Progenitor cell of endocrine pancreas (in vitro differentiated cells): ENCODE data around the gene DNAH9. TPM values are rescaled to one million over a fixed set of nuclear protein-coding genes. Genes with fewer than 3 reads are reported as not detected.
"Not testable (repeated sequence)": the region's sequence is repeated elsewhere in the genome, so short reads cannot be mapped to it uniquely, and the experiment has no call there.

ENCODE experiments used
- DNase-seq: peaks from one replicate; pipeline ENCODE4 v3.0.0; 2021; ENCODE audit warnings: low spot score; ENCODE audit not compliant: unreplicated experiment
- H3K27ac Mint-ChIP-seq: 2 replicates; pipeline ENCODE4 v1.8.0; 2021; ENCODE audit warnings: mild to moderate bottlenecking, moderate library complexity, mixed read lengths
- H3K27me3 Mint-ChIP-seq: 2 replicates; pipeline ENCODE4 v1.8.0; 2021; ENCODE audit warnings: mixed read lengths
- H3K36me3 Mint-ChIP-seq: 2 replicates; pipeline ENCODE4 v1.8.0; 2022; ENCODE audit warnings: mixed read lengths; ENCODE audit not compliant: insufficient read depth
- H3K4me1 Mint-ChIP-seq: 2 replicates; pipeline ENCODE4 v1.8.0; 2021; ENCODE audit warnings: low read depth, mixed read lengths
- H3K4me3 Mint-ChIP-seq: 2 replicates; pipeline ENCODE4 v1.8.0; 2021; ENCODE audit warnings: low read depth, mild to moderate bottlenecking, moderate library complexity, mixed read lengths
- H3K9me3 Mint-ChIP-seq: 2 replicates; pipeline ENCODE4 v1.8.0; 2021; ENCODE audit warnings: low read depth, mixed read lengths
- CTCF ChIP-seq: fragments of 200-600 bp; sonication (generic); IDR thresholded peaks from one replicate; pipeline ENCODE4 v1.5.0; 2021; ENCODE audit warnings: antibody characterized with exemption, mild to moderate bottlenecking; ENCODE audit not compliant: unreplicated experiment
- total RNA-seq: library from RNA; stranded (reverse); gene quantifications from 2 replicates; pipeline ENCODE4 v1.2.1, GENCODE V29; 2021

The DNAH9 gene
- total RNA-seq, 1 donor from 2014 or later: 1.5 TPM

- H3K27me3 Mint-ChIP-seq: no peaks in the 10 kb centered on the region
- no peaks in the 10 kb centered on the region for H3K4me1 Mint-ChIP-seq
- no peak overlapping the region for H3K4me3 Mint-ChIP-seq
- peaks cover 5% of the 10 kb centered on the region for H3K36me3 Mint-ChIP-seq
- TF ChIP-seq CTCF: no peak
- DNase-seq: no peak
- H3K9me3 Mint-ChIP-seq: peaks cover 8% of the 10 kb centered on the region
- H3K27ac Mint-ChIP-seq: no peak overlapping the region
Observed at GRCh38 chr17:11950771-11951519, 352.7 kb downstream of the DNAH9 start.

- no peaks in the 10 kb centered on the region for H3K4me1 Mint-ChIP-seq
- peaks cover 8% of the 10 kb centered on the region for H3K9me3 Mint-ChIP-seq
- H3K36me3 Mint-ChIP-seq: peaks cover 5% of the 10 kb centered on the region
Observed at GRCh38 chr17:11952610-11953009, 354.3 kb downstream of the DNAH9 start.

GRCh38 chr17:11953924-11954323, 355.7 kb downstream of the DNAH9 start:
- Mint-ChIP-seq H3K4me3 (no peak overlapping the region), H3K27ac (no peak overlapping the region), H3K36me3 (peaks cover 5% of the 10 kb centered on the region), H3K27me3 (no peaks in the 10 kb centered on the region), H3K9me3 (peaks cover 8% of the 10 kb centered on the region), H3K4me1 (no peaks in the 10 kb centered on the region)
- DNase-seq: no peak
- no peak for TF ChIP-seq CTCF

More at GRCh38 chr17:11952610-11953009, 354.3 kb downstream of the DNAH9 start:
- no peak for DNase-seq
- TF ChIP-seq CTCF: no peak
- no peaks in the 10 kb centered on the region for H3K27me3 Mint-ChIP-seq
- no peak overlapping the region for H3K4me3 Mint-ChIP-seq
- H3K27ac Mint-ChIP-seq: no peak overlapping the region

- Mint-ChIP-seq H3K9me3 (peaks cover 8% of the 10 kb centered on the region), H3K27ac (no peak overlapping the region), H3K36me3 (peaks cover 5% of the 10 kb centered on the region), H3K4me3 (no peak overlapping the region), H3K27me3 (no peaks in the 10 kb centered on the region), H3K4me1 (no peaks in the 10 kb centered on the region)
- DNase-seq: no peak
- TF ChIP-seq CTCF: no peak
Observed at GRCh38 chr17:11954936-11955335, 356.7 kb downstream of the DNAH9 start.

- H3K4me1 Mint-ChIP-seq: peaks cover 3% of the 10 kb centered on the region
- no peak for TF ChIP-seq CTCF
- H3K36me3 Mint-ChIP-seq: peaks cover 17% of the 10 kb centered on the region
- H3K4me3 Mint-ChIP-seq: no peak overlapping the region
- H3K27me3 Mint-ChIP-seq: peaks cover 12% of the 10 kb centered on the region
- H3K27ac Mint-ChIP-seq: no peak overlapping the region
- H3K9me3 Mint-ChIP-seq: peaks cover 32% of the 10 kb centered on the region
- no peak for DNase-seq
Observed at GRCh38 chr17:11969565-11969964, 371.3 kb downstream of the DNAH9 start.

GRCh38 chr17:11972741-11973140, 374.5 kb downstream of the DNAH9 start:
- H3K27ac Mint-ChIP-seq, DNase-seq, H3K36me3 Mint-ChIP-seq, H3K4me3 Mint-ChIP-seq, H3K9me3 Mint-ChIP-seq: not testable (repeated sequence)
- peaks cover 12% of the 10 kb centered on the region for H3K4me1 Mint-ChIP-seq
- peaks cover 13% of the 10 kb centered on the region for H3K27me3 Mint-ChIP-seq
